Endothelial cell of umbilical vein (primary cell): ENCODE data around the gene DAP.

Source experiments
- CTCF ChIP-seq, 2 donors: IDR thresholded peaks; 1 replicate in 1 of 2; 2 replicates in 1 of 2; pipeline ENCODE4 v1.5.1; 2011; ENCODE audit warnings: low read length in 2 of 2, mild to moderate bottlenecking in 2 of 2, moderate library complexity in 2 of 2, control low read depth in 1 of 2, inconsistent platforms in 1 of 2, low read depth in 1 of 2; ENCODE audit not compliant: insufficient read depth in 1 of 2; ENCODE audit errors: extremely low read depth in 1 of 2
- EZH2 ChIP-seq: IDR thresholded peaks from 2 replicates; pipeline ENCODE4 v1.6.1; 2012; ENCODE audit warnings: borderline replicate concordance, low read depth, mild to moderate bottlenecking, moderate library complexity, low read length, inconsistent platforms; ENCODE audit not compliant: severe bottlenecking
- FOS ChIP-seq: IDR thresholded peaks from 2 replicates; pipeline ENCODE4 v1.6.1; 2011; ENCODE audit warnings: mild to moderate bottlenecking, low read length, moderate library complexity, borderline replicate concordance; ENCODE audit not compliant: insufficient read depth
- GATA2 ChIP-seq: IDR thresholded peaks from 2 replicates; pipeline ENCODE4 v1.7.0; 2011; ENCODE audit warnings: low read depth, mild to moderate bottlenecking, moderate library complexity, mixed read lengths, low read length; ENCODE audit not compliant: insufficient read length, insufficient read depth
- POLR2A ChIP-seq: IDR thresholded peaks from 2 replicates; pipeline ENCODE4 v1.6.1; 2012; ENCODE audit warnings: low read depth, mild to moderate bottlenecking, control low read depth, low read length
- POLR2AphosphoS5 ChIP-seq: IDR thresholded peaks from 2 replicates; pipeline ENCODE4 v1.6.1; 2012; ENCODE audit warnings: low read depth, mild to moderate bottlenecking, control low read depth, low read length, moderate library complexity; ENCODE audit not compliant: insufficient read depth
- TF ChIP-seq, protein P1 (sequence below): IDR thresholded peaks from 2 replicates; pipeline ENCODE4 v1.6.1; 2011; ENCODE audit not compliant: insufficient read depth, insufficient read length

DNA sequence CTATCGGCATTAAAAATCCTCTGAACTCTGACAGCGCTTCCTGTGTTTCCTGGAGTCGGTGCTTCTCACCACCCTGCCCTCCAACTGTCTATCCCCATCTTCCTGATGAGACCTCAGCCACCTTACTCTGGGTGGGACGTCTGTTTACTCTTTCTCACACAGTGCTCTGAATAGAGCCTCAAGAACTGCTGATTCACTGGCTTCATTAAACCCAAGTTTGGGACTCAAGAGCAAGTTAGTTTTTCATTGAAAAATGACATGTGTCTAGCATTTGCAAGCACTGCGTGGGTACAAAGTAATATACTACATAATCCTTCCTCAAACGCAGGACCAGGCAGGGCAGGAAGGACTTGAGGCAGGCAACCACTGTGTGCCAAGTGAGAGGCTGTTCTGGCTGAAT, 49.5 kb downstream of the DAP start:
- no peak for TF ChIP-seq POLR2A
- no peak for TF ChIP-seq CTCF (IDR thresholded peaks at IDR 0.05; ENCODE audit: extremely low read depth in 1 of 2, insufficient read depth in 1 of 2, low read depth in 1 of 2, low read length in 2 of 2)
- TF ChIP-seq POLR2AphosphoS5 = no peak
- no peak for TF ChIP-seq GATA2
- no peak for TF ChIP-seq EZH2
- no peak for TF ChIP-seq FOS
- TF ChIP-seq, protein P1, sequence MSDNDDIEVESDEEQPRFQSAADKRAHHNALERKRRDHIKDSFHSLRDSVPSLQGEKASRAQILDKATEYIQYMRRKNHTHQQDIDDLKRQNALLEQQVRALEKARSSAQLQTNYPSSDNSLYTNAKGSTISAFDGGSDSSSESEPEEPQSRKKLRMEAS = no peak
